IMR-90 (cell line): ENCODE results near the gene MDFIC2. TPM values are rescaled to one million over a fixed set of nuclear protein-coding genes. Genes with fewer than 3 reads are reported as not detected.

Experiments used
- ATAC-seq: fragments of 200-7000 bp; cut with Tn5 transposase; 2 replicates; pipeline ENCODE4 v1.9.1; 2020; ENCODE audit warnings: low read depth, mild to moderate bottlenecking, moderate library complexity
- BruUV-seq: library from RNA; stranded (reverse); fragments of 400-500 nt; replicated peaks from 2 replicates; lab custom pipeline; 2021; lab: Mats Ljungman, UMichigan
- CTCF ChIA-PET: fragments of 300-600 bp; formaldehyde crosslinking; extraction: SDS; loops from one replicate; lab custom pipeline; 2021; ENCODE audit warnings: antibody characterized with exemption; lab: Yijun Ruan, JAX
- POLR2A ChIA-PET: fragments of 300-600 bp; sonication (Branson Sonifier 250); formaldehyde crosslinking; loops from one replicate; lab custom pipeline; 2022; ENCODE audit warnings: antibody characterized with exemption; ENCODE audit not compliant: unreplicated experiment; lab: Charles Lee
- DNase-seq: peaks from one replicate; pipeline ENCODE4 v3.0.0; 2013
- H2AFZ ChIP-seq: replicated peaks from 2 replicates; pipeline ENCODE3; 2013; ENCODE audit warnings: low read length, mild to moderate bottlenecking; ENCODE audit not compliant: poor library complexity
- H2AK5ac ChIP-seq: 2 replicates; pipeline ENCODE4 v1.6.1; 2013; ENCODE audit warnings: low read depth, low read length, inconsistent platforms
- H2AK9ac ChIP-seq: replicated peaks from 2 replicates; pipeline ENCODE3; 2013; ENCODE audit warnings: mild to moderate bottlenecking, low read depth, low read length, moderate library complexity; ENCODE audit not compliant: poor library complexity
- H2BK120ac ChIP-seq: 2 replicates; pipeline ENCODE4 v1.6.1; 2013; ENCODE audit warnings: low read depth, low read length, inconsistent platforms
- H2BK15ac ChIP-seq: 3 replicates; pipeline ENCODE4 v1.6.1; 2013; ENCODE audit warnings: low read depth, low read length, inconsistent platforms
- H2BK20ac ChIP-seq: 2 replicates; pipeline ENCODE4 v1.6.1; 2013; ENCODE audit warnings: low read depth, mild to moderate bottlenecking, inconsistent platforms, low read length, moderate library complexity
- H2BK5ac ChIP-seq: 2 replicates; pipeline ENCODE4 v1.6.1; 2013; ENCODE audit warnings: mild to moderate bottlenecking, low read depth, low read length, inconsistent platforms; ENCODE audit not compliant: poor library complexity, severe bottlenecking
- H3K14ac ChIP-seq: replicated peaks from 2 replicates; pipeline ENCODE4 v1.6.1; 2013; ENCODE audit warnings: low read depth, low read length, inconsistent platforms
- H3K18ac ChIP-seq: 2 replicates; pipeline ENCODE4 v1.6.1; 2013; ENCODE audit warnings: low read depth, low read length, control low read depth
- H3K23ac ChIP-seq: 2 replicates; pipeline ENCODE4 v1.6.1; 2013; ENCODE audit warnings: low read depth, low read length, inconsistent platforms
- H3K27ac ChIP-seq: 2 replicates; pipeline ENCODE4 v1.5.1; 2013; ENCODE audit warnings: mild to moderate bottlenecking, control low read depth, low read length; ENCODE audit not compliant: insufficient read depth
- H3K27me3 ChIP-seq: 2 replicates; pipeline ENCODE4 v1.6.1; 2013; ENCODE audit warnings: low read length; ENCODE audit not compliant: control insufficient read depth, insufficient read depth
- H3K36me3 ChIP-seq: 2 replicates; pipeline ENCODE4 v1.6.1; 2013; ENCODE audit warnings: low read length, mixed read lengths; ENCODE audit not compliant: control insufficient read depth, insufficient read depth
- H3K4ac ChIP-seq: 2 replicates; pipeline ENCODE4 v1.6.1; 2013; ENCODE audit warnings: low read depth, low read length, inconsistent platforms
- H3K4me1 ChIP-seq: 2 replicates; pipeline ENCODE4 v1.6.1; 2013; ENCODE audit warnings: low read length, mixed read lengths; ENCODE audit not compliant: control insufficient read depth, insufficient read depth
- H3K4me2 ChIP-seq: 2 replicates; pipeline ENCODE4 v1.6.1; 2013; ENCODE audit warnings: low read depth, mild to moderate bottlenecking, control low read depth, low read length, moderate library complexity
- H3K4me3 ChIP-seq: 2 replicates; pipeline ENCODE4 v1.5.1; 2013; ENCODE audit warnings: low read depth, mild to moderate bottlenecking, control low read depth, low read length, moderate library complexity; ENCODE audit not compliant: insufficient read depth
- H3K56ac ChIP-seq: 2 replicates; pipeline ENCODE4 v1.6.1; 2013; ENCODE audit warnings: low read length, inconsistent platforms; ENCODE audit not compliant: insufficient read depth; ENCODE audit errors: extremely low read depth
- H3K79me1 ChIP-seq, 2 experiments: 2 replicates each; pipeline ENCODE4 v1.6.1; 2013; ENCODE audit warnings: low read length in 2 of 2, inconsistent platforms in 1 of 2, low read depth in 1 of 2
- H3K9ac ChIP-seq: 2 replicates; pipeline ENCODE4 v1.6.1; 2013; ENCODE audit warnings: low read depth, low read length, control low read depth
- H3K9me1 ChIP-seq: 2 replicates; pipeline ENCODE4 v1.6.1; 2013; ENCODE audit warnings: low read length, inconsistent platforms; ENCODE audit not compliant: insufficient read depth
- H3K9me3 ChIP-seq: 2 replicates; pipeline ENCODE4 v1.6.1; 2013; ENCODE audit warnings: low read length; ENCODE audit not compliant: control insufficient read depth, insufficient read depth
- H4K20me1 ChIP-seq: 2 replicates; pipeline ENCODE4 v1.6.1; 2013; ENCODE audit warnings: low read length, inconsistent platforms; ENCODE audit not compliant: insufficient read depth
- H4K5ac ChIP-seq: 2 replicates; pipeline ENCODE4 v1.6.1; 2013; ENCODE audit warnings: mild to moderate bottlenecking, low read depth, low read length, control low read depth
- H4K8ac ChIP-seq, 2 experiments: 2 replicates each; pipeline ENCODE4 v1.6.1; 2013; ENCODE audit warnings: low read depth in 2 of 2, low read length in 2 of 2, control low read depth in 1 of 2, inconsistent platforms in 1 of 2
- H4K91ac ChIP-seq: 2 replicates; pipeline ENCODE4 v1.6.1; 2013; ENCODE audit warnings: low read depth, low read length, inconsistent platforms; ENCODE audit not compliant: insufficient read depth
- BHLHE40 ChIP-seq: fragments of 150-350 bp; IDR thresholded peaks from 2 replicates; pipeline ENCODE4 v1.6.1; 2016; ENCODE audit warnings: mild to moderate bottlenecking, low read depth, low read length
- CEBPB ChIP-seq: IDR thresholded peaks from 2 replicates; pipeline ENCODE4 v1.6.1; 2012; ENCODE audit warnings: low read depth, low read length, improper control_type of control experiment
- CHD1 ChIP-seq: IDR thresholded peaks from 2 replicates; pipeline ENCODE4 v1.6.1; 2012; ENCODE audit warnings: low read depth, low read length, improper control_type of control experiment
- FOS ChIP-seq: fragments of 150-350 bp; IDR thresholded peaks from 2 replicates; pipeline ENCODE4 v1.6.1; 2016; ENCODE audit warnings: low read depth, low read length
- MAFK ChIP-seq: IDR thresholded peaks from 2 replicates; pipeline ENCODE4 v1.6.1; 2012; ENCODE audit warnings: low read depth, low read length, improper control_type of control experiment
- MXI1 ChIP-seq: IDR thresholded peaks from 2 replicates; pipeline ENCODE4 v1.6.1; 2012; ENCODE audit warnings: low read depth, mild to moderate bottlenecking, low read length, moderate library complexity, borderline replicate concordance
- NFE2L2 ChIP-seq: fragments of 150-350 bp; IDR thresholded peaks from 2 replicates; pipeline ENCODE4 v1.6.1; 2016; ENCODE audit warnings: low read depth, mild to moderate bottlenecking, low read length
- POLR2A ChIP-seq: IDR thresholded peaks from 2 replicates; pipeline ENCODE4 v1.6.1; 2012; ENCODE audit warnings: mild to moderate bottlenecking, low read depth, low read length
- RAD21 ChIP-seq: IDR thresholded peaks from 2 replicates; pipeline ENCODE4 v1.6.1; 2012; ENCODE audit warnings: low read length, improper control_type of control experiment
- RCOR1 ChIP-seq: IDR thresholded peaks from 2 replicates; pipeline ENCODE4 v1.6.1; 2012; ENCODE audit warnings: mild to moderate bottlenecking, low read length, improper control_type of control experiment; ENCODE audit not compliant: insufficient replicate concordance
- RFX5 ChIP-seq: IDR thresholded peaks from 2 replicates; pipeline ENCODE4 v1.8.0; 2012; ENCODE audit warnings: low read depth, mild to moderate bottlenecking, low read length, moderate library complexity
- SMC3 ChIP-seq: fragments of 150-350 bp; IDR thresholded peaks from 2 replicates; pipeline ENCODE4 v1.6.1; 2016; ENCODE audit warnings: low read depth, mild to moderate bottlenecking, antibody characterized with exemption, low read length, moderate library complexity
- WGBS, 2 experiments: methylation state at CpG; one replicate each; pipeline versions ENCODE4 v1.1.5 to v1.1.7; 2013; ENCODE audit warnings: missing lambda C conversion rate in 2 of 2; ENCODE audit not compliant: insufficient read length in 1 of 2; ENCODE audit errors: extremely low coverage in 2 of 2; 5-methylcytosine and 5-hydroxymethylcytosine counted together
- dilution Hi-C: fragments of 300-500 bp; cut with HindIII; formaldehyde crosslinking; loops from one replicate; pipeline ENCODE4 v1.14.3; 2018; ENCODE audit warnings: low sequenced_read_pairs; ENCODE audit not compliant: unreplicated experiment
- in situ Hi-C: fragments of 300-500 bp; cut with MboI; formaldehyde crosslinking; loops from 3 replicates; pipeline ENCODE4 v1.14.3; 2019; ENCODE audit warnings: low sequenced_read_pairs, inconsistent platforms, mixed read lengths
- intact Hi-C: fragments of 100-400 bp; cut with micrococcal nuclease; formaldehyde crosslinking; loops from 2 replicates; pipeline ENCODE4 v1.10.0; 2022
- polyA plus RNA-seq, 3 experiments: library from polyadenylated mRNA; depleted of rRNA; stranded (reverse); fragments of >200 nt; gene quantifications; 2 replicates each; pipeline ENCODE4 v1.2.3, GENCODE V29; 2012; ENCODE audit warnings: low replicate concordance in 1 of 3
- total RNA-seq: library from RNA; depleted of rRNA; stranded (reverse); fragments of >200 nt; gene quantifications from 2 replicates; pipeline ENCODE4 v1.2.3, GENCODE V29; 2012
- TF ChIP-seq, protein P1 (sequence below): conservative IDR thresholded peaks from 2 replicates; pipeline ENCODE4 v1.5.1; 2012; ENCODE audit warnings: mild to moderate bottlenecking, low read depth, low read length, improper control_type of control experiment
- TF ChIP-seq, protein P2 (sequence below): fragments of 150-350 bp; IDR thresholded peaks from 2 replicates; pipeline ENCODE4 v1.6.1; 2017; ENCODE audit warnings: mild to moderate bottlenecking, antibody characterized with exemption, low read length, low read depth
- TF ChIP-seq, protein P3 (sequence below): fragments of 150-350 bp; IDR thresholded peaks from 2 replicates; pipeline ENCODE4 v1.6.1; 2016; ENCODE audit warnings: low read depth, mild to moderate bottlenecking, low read length, moderate library complexity, borderline replicate concordance

The MDFIC2 gene
- total and polyA plus RNA-seq, 2 of the 4 experiments (the other 2 are of a cell fraction): not detected

DNA sequence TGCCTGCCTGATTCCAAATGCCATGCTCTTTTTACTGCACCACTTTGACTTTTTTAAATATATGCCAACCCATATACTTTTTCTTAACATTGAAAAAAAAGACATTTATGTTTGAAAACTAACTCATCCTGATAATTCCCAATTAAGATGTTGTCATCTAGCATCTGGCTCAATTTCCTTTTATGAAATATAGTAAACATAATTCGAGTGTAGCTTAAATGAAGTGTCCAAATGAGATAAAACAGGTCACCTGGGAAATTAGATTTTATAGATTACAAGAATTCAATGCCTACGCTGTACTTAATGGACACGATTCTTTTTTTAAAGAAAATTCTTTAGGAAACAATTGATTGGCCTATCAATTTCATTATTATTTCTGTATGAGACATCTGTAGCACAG is 2.8 kb downstream of the MDFIC2 start:
- intact Hi-C loops: no loop called here
- ATAC-seq (no peak), DNase-seq (no peak)
- POLR2A ChIA-PET: no interaction called here
- TF ChIP-seq RAD21: no peak
- TF ChIP-seq, protein P1, sequence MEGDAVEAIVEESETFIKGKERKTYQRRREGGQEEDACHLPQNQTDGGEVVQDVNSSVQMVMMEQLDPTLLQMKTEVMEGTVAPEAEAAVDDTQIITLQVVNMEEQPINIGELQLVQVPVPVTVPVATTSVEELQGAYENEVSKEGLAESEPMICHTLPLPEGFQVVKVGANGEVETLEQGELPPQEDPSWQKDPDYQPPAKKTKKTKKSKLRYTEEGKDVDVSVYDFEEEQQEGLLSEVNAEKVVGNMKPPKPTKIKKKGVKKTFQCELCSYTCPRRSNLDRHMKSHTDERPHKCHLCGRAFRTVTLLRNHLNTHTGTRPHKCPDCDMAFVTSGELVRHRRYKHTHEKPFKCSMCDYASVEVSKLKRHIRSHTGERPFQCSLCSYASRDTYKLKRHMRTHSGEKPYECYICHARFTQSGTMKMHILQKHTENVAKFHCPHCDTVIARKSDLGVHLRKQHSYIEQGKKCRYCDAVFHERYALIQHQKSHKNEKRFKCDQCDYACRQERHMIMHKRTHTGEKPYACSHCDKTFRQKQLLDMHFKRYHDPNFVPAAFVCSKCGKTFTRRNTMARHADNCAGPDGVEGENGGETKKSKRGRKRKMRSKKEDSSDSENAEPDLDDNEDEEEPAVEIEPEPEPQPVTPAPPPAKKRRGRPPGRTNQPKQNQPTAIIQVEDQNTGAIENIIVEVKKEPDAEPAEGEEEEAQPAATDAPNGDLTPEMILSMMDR: no peak
- TF ChIP-seq RFX5: no peak
- TF ChIP-seq SMC3: no peak
- TF ChIP-seq CEBPB: no peak
- TF ChIP-seq, protein P2, sequence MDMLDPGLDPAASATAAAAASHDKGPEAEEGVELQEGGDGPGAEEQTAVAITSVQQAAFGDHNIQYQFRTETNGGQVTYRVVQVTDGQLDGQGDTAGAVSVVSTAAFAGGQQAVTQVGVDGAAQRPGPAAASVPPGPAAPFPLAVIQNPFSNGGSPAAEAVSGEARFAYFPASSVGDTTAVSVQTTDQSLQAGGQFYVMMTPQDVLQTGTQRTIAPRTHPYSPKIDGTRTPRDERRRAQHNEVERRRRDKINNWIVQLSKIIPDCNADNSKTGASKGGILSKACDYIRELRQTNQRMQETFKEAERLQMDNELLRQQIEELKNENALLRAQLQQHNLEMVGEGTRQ: no peak
- TF ChIP-seq BHLHE40: no peak
- no peak for TF ChIP-seq NFE2L2
- TF ChIP-seq, protein P3, sequence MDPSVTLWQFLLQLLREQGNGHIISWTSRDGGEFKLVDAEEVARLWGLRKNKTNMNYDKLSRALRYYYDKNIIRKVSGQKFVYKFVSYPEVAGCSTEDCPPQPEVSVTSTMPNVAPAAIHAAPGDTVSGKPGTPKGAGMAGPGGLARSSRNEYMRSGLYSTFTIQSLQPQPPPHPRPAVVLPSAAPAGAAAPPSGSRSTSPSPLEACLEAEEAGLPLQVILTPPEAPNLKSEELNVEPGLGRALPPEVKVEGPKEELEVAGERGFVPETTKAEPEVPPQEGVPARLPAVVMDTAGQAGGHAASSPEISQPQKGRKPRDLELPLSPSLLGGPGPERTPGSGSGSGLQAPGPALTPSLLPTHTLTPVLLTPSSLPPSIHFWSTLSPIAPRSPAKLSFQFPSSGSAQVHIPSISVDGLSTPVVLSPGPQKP: no peak
- TF ChIP-seq POLR2A: no peak
- no peak for TF ChIP-seq CHD1
- no peak for TF ChIP-seq RCOR1
- TF ChIP-seq MAFK: no peak
- no peak for TF ChIP-seq FOS
- no peak for TF ChIP-seq MXI1
- H3K56ac ChIP-seq: no peak overlapping the region
- no peak overlapping the region for H2BK120ac ChIP-seq
- H2BK15ac ChIP-seq: no peak overlapping the region
- H3K9ac ChIP-seq: no peak overlapping the region
- H3K23ac ChIP-seq: no peak overlapping the region
- dilution Hi-C loops: no loop called here
- no peak overlapping the region for H3K4me3 ChIP-seq
- H3K27me3 ChIP-seq: no peaks in the 10 kb centered on the region
- H4K91ac ChIP-seq: no peak overlapping the region
- H3K27ac ChIP-seq: no peak overlapping the region
- no peak overlapping the region for H3K14ac ChIP-seq
- no peaks in the 10 kb centered on the region for H3K9me3 ChIP-seq
- H4K8ac ChIP-seq: no peak overlapping the region
- H3K18ac ChIP-seq: no peak overlapping the region
- H3K9me1 ChIP-seq: no peaks in the 10 kb centered on the region
- H2AK9ac ChIP-seq: no peak overlapping the region
- no peaks in the 10 kb centered on the region for H3K36me3 ChIP-seq
- no peaks in the 10 kb centered on the region for H3K79me1 ChIP-seq
- H3K4ac ChIP-seq: no peak overlapping the region
- no CpG with 5 or more reads among the region's 3 CpGs for WGBS, 2 experiments
- H2AFZ ChIP-seq: no peak overlapping the region
- H2BK20ac ChIP-seq: no peak overlapping the region
- no peak overlapping the region for H4K5ac ChIP-seq
- H3K4me1 ChIP-seq: no peaks in the 10 kb centered on the region
- CTCF ChIA-PET: no interaction called here
- H2AK5ac ChIP-seq: no peak overlapping the region
- H4K20me1 ChIP-seq: no peaks in the 10 kb centered on the region
- no peak overlapping the region for H3K4me2 ChIP-seq
- BruUV-seq: no TSS peak
- no peak overlapping the region for H2BK5ac ChIP-seq
- in situ Hi-C loops: no loop called here
